Measurements from ENCODE around the gene PAAF1.
"Not testable (repeated sequence)": the region's sequence is repeated elsewhere in the genome, so short reads cannot be mapped to it uniquely, and the experiment has no call there.

The PAAF1 gene

GRCh38 chr11:73880449-73880848, 3.6 kb downstream of the PAAF1 start:
- DNase-seq (ENCODE audit: low read depth in 2 of 2): not testable (repeated sequence)

GRCh38 chr11:73883856-73884255, 7.1 kb downstream of the PAAF1 start:
- DNase-seq (ENCODE audit: low read depth in 2 of 2): no peak

GRCh38 chr11:73888244-73888643, 11.4 kb downstream of the PAAF1 start:
- no peak for DNase-seq (ENCODE audit: low read depth in 2 of 2)

DNA sequence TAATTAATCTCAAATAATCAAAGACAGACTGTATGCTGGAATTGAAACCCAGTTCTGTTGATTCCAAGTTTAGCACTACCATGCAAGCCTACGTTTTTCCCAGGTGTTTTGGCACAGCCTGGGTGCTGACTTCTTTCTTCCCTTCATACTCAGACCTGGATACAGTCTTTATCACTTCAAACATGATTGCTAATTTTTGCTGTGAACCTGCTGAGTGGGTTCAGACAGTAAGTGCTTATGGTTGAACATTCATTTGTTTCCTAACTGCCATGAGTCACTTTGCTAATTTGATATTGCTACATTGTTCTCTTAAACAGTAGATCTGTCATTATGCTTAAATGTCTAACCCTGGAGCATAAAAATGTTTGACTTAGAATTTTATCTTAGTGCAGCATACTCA, 12.2 kb downstream of the PAAF1 start:
- DNase-seq (ENCODE audit: low read depth in 2 of 2): no peak

DNA sequence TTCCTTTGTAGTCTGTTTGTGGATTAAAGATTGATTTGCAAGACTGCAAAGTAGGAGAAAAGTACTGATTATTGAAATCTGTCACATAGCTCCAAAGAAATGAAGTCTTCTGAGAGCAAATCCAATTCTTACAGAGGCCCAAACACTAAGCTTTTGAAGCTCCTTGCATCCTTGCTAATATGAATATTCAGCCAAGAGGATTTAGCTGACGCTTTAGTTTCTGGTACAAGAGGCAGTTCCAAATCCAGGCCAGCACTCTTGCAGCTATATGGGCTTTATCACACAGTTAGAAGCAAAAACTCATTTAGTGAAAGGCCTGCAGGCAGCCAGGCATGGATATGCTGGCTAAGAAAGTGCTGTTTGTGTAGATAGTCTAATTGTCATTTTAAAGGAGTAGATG, 12.7 kb downstream of the PAAF1 start:
- DNase-seq (ENCODE audit: low read depth in 2 of 2): no peak

DNA sequence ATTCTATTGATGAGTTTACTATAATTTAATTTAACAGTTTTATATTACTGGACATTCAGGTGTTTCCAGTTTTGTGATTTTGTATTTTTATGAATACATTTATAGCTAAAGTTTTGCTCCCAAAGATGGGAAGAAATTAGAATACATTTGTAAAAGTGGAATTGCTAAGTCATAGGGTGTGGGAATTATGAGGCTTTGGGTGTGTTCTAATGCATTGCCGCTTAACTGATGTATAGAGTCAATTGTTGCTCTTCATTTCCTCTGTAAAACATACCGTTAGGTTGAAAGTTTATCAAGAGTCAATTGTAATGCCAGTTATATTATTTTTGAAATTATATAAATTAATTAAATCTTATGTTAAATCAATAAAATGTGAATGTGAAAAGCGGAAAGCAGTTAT, 16.2 kb downstream of the PAAF1 start:
- DNase-seq (ENCODE audit: low read depth in 2 of 2): no peak

- DNase-seq (ENCODE audit: low read depth in 2 of 2): no peak
These were observed 18.0 kb downstream of the PAAF1 start for GRCh38 chr11:73894725-73895335.

DNA sequence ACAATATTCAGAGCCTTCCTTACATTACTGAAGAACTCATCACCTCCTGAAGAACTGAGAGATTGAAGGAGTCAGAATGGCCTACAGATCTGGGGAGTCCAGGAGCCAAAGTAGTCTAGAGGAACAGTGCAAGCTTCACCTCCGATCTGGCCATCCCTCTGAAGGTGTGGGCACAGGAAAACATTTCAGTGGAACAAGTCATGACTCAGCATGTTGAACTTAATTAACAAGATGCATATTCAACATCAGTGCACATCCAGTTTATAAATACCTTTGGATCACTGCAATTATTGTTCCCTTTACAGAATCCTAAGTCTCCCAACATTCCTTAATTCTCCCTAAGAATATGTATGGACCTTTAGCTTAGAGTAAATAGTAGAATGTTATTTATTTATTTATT, 25.5 kb downstream of the PAAF1 start:
- DNase-seq (ENCODE audit: low read depth in 2 of 2): no peak

DNA sequence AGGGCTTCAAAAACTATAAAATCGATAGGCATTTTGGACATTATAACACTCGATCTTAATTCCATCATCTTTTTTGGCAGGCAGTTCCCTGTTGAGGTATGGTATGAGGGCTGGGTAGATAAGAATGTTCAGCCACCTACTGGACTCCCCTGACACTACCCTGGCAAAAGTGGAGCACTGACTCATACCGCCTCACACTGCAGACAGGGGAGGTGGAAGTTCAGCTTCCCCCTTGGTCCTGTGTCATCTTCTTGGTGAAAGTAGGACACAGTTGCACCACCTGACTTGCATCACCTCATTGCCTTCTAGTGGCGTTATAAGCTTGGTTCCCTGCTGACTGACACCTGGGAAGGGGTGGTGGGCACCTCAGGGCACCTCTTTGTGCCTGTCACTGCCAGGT, 30.4 kb downstream of the PAAF1 start:
- no peak for DNase-seq (ENCODE audit: low read depth in 2 of 2)

GRCh38 chr11:73912026-73912425, 35.2 kb downstream of the PAAF1 start:
- no peak for DNase-seq (ENCODE audit: low read depth in 2 of 2)

GRCh38 chr11:73913472-73913871, 36.7 kb downstream of the PAAF1 start:
- no peak for DNase-seq (ENCODE audit: low read depth in 2 of 2)

DNA sequence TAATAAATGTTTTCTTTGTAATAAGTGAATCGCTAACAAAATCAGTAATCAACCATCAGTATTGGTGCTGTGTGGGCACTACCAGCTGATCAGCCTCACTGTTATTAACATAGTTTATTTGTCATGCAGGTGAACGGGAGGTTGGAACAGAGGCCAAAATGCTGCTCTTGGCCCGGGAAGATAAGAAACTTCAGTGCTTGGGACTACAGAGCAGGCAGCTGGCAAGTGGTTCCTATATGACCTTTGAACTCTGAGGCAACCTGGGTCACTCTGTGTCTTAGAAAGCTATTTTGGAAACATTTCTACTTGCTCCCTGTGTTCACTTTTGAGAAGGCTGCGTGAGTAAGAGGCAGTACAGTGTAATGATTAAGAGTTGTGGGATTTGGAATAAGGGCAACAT, 37.5 kb downstream of the PAAF1 start:
- no peak for DNase-seq (ENCODE audit: low read depth in 2 of 2)

DNA sequence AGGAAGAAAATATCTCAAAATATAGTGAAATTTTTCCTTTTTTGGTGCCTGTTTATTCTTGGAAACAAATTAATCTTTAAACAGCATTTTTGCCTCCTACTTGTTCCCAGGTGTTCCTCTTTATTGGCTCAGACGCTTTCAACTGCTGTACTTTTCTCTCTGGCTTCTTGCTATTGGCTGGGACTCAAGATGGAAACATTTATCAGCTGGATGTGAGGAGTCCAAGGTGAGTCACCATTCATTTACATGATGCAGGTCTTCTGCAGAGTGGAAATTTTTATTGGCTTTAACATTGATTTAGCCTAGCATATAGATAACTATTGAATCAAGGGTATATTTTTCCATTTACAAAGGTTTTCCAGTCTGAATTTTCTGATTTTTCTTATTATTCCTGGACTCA, 39.6 kb downstream of the PAAF1 start:
- DNase-seq (ENCODE audit: low read depth in 2 of 2): no peak

- DNase-seq (ENCODE audit: low read depth in 2 of 2): no peak
These were observed 44.4 kb downstream of the PAAF1 start for GRCh38 chr11:73921180-73921579.

DNA sequence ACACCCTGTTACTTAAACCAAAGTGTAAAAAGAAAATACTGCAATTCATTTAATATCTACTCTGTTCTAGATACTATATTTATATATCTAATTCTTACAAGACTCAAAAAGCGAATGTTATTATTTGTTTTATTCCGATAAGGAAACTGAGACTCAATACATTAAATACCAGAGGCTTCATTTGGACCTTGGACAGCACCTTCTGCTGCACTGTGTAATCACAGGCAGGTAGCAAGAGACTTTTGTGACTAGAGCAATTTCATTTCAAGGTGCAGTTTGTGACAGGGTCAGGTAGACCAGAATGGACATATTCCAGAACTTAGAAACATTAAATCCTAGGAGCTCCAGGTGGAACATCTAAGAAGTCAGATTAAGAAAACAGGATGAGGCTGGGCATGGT, 52.6 kb downstream of the PAAF1 start:
- no peak for DNase-seq (ENCODE audit: low read depth in 2 of 2)

- DNase-seq (ENCODE audit: low read depth in 2 of 2): no peak
These were observed 54.3 kb downstream of the PAAF1 start for GRCh38 chr11:73931039-73931645.

DNA sequence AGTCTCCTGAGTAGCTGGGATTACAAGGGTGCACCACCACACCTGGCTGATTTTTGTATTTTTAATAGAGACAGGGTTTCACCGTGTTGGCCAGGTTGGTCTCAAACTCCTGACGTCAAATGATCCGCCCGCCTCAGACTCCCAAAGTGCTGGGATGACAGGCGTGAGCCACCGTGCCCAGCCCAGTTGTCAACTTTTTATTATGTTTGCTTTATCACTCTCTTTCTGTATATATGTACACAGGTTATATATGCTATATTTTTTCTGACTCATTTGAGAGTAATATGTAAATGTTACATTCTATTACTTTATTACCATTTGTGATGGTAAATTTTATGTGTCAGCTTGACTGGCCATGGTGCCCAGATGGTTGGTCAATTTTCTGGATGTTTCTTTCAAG, 55.2 kb downstream of the PAAF1 start:
- DNase-seq (ENCODE audit: low read depth in 2 of 2): no peak

DNA sequence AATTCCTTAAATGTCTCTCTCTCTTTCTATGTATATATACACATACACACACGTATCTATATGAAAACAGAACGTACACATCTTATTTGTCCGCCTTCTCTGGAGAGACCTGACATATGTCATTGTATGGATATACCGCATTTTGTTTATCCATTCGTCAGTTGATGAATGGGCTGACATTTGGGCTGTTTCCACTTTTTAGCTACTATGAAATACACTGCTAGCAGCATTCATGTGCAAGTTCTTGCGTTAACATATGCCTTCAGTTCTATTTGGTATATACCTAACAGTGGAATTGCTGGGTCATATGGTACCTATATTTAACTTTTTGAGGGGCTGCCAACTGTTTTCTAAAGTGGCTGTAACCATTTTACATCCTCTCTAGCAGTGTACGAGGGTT, 56.0 kb downstream of the PAAF1 start:
- DNase-seq (ENCODE audit: low read depth in 2 of 2): no peak

- DNase-seq (ENCODE audit: low read depth in 2 of 2): not testable (repeated sequence)
These were observed 59.2 kb downstream of the PAAF1 start for GRCh38 chr11:73936047-73936446.

DNA sequence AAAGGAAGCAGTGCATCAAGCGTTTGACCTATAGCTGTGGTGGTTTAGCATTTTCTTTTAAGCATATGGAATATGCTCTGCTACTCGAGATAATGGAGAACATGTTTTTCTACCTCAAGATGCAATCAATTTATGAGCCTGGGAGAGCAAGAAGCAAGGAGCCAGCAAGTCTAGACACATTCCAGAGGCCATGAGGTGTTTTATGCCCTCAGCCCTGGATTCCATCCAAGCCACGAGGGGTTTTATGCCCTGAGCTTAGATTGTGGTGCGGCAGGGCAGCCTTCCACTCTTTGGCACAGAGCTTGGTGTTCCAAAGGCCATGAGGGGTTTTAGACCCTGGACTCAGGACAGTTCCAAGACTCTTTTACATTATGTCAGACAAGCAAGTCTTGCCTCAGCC, 62.3 kb downstream of the PAAF1 start:
- no peak for DNase-seq (ENCODE audit: low read depth in 2 of 2)

- no peak for DNase-seq (ENCODE audit: low read depth in 2 of 2)
These were observed 64.2 kb downstream of the PAAF1 start for GRCh38 chr11:73940801-73941570.

GRCh38 chr11:73942010-73942409, 65.2 kb downstream of the PAAF1 start:
- DNase-seq (ENCODE audit: low read depth in 2 of 2): no peak

- no peak for DNase-seq (ENCODE audit: low read depth in 2 of 2)
These were observed 67.3 kb downstream of the PAAF1 start for GRCh38 chr11:73944085-73944484.
